Measurements from ENCODE around the gene FBXO46.
"Not testable (repeated sequence)": the region's sequence is repeated elsewhere in the genome, so short reads cannot be mapped to it uniquely, and the experiment has no call there.

FBXO46 gene

GRCh38 chr19:45720065-45720464 lies 10.6 kb downstream of the FBXO46 start:
- not testable (repeated sequence) for DNase-seq

DNA sequence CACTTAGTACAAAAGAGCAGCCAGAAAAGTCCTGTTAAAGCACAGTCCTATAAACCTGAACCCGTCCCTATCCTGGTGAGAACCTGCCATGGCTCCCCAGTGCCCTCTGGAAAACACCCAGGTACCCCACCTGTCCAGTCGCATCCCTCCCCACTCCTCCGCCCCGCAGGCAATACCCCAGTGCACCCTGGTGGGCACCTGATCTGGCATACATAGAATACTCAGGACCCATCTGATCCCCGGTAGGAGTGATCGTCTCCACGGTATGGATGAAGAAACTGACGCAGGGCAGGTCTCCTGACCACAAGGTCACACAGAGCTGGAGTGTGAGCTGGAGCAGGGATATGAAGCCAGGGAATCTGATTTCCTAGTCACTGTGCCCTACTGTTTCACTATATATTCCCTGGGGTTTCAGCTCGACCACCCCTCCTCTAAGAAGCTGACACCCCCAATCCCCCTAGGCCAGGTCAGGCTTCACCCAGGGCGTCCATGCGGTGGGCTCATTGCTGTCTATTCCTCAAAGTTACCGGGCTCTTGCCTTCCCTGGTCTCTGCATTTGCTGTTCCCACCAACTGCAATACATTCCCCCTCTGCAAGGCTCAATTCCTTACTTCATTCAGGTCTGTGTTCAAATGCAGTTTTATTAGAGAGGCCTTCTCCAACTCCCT lies 12.6 kb downstream of the FBXO46 start:
- no peak for DNase-seq

- peak; percentile 100 for DNase-seq
Observed at GRCh38 chr19:45717131-45717982, 13.3 kb downstream of the FBXO46 start.

DNA sequence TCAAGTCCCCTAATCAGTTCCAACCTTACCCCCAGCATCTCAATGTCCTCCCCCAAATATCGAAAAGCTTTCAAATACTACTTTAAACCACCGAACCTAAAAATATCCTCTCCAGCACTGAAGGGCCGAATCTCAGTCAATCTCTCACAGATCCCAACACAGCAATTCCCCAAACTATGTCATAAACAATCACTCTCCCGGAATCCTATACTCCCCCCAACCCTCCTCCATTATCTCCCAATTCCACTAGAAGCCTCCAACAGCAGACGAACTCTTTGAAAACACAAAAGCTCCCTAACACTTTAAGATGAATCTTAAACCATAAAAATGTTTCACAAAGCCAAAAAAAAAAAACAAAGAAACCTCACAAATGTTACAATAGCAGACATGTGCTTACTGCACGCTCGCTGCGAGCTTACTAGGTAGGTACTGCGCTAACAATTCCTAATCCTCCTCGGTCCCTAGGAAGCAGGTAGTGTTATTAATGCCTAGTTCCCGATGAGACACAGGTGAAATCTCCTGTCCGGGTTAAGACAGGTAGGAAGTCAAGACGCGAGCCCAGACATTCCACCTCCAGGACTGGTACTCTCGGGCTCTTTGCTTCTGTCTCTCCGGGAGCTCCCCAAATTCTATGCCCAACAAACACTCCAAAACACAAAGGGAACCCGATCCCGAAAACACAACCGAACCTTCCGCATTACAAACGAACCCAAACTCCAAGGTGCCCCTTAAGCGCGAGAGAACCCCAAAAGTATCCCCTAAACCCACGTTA lies 14.2 kb downstream of the FBXO46 start:
- peak; percentile 39 to 57 for DNase-seq

DNA sequence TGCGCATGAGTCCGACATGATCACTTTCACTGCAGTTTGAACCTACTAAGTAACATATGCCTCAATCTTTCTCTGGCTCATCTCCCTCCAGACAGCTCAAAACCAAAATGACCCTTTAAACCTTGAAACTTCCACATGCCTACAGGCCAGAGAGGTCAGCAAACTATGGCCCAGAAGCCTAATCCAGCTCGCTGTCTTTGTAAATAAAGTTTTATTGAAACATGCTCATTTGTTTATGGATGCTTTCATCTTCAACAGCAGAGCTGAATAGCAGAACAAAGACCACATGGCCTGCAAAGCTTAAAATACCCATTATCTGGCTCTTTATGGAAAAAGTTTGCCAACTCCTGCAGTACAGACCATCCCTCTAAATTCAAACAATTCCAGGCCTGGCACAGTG lies 15.6 kb downstream of the FBXO46 start:
- DNase-seq: no peak

DNA sequence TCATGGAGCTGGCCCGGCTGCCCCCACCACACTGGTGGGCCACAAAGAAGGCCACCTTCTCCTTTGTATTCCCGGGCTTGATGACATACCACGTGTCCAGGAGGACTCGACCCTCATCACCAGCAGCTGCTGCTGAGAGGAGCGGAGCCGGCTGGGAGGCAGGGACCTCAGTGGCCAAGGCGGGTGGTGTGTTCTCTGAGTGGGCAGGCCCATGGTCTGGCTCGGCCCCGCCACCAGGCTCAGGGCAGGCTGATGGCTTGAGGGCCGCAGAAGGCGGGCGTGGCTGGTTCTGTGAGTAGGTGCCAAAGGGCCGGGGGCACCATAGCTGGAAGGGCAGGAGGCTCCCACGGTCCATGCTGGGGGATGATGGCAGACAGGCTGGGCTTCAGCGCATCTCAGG lies 17.6 kb downstream of the FBXO46 start:
- DNase-seq: no peak

DNA sequence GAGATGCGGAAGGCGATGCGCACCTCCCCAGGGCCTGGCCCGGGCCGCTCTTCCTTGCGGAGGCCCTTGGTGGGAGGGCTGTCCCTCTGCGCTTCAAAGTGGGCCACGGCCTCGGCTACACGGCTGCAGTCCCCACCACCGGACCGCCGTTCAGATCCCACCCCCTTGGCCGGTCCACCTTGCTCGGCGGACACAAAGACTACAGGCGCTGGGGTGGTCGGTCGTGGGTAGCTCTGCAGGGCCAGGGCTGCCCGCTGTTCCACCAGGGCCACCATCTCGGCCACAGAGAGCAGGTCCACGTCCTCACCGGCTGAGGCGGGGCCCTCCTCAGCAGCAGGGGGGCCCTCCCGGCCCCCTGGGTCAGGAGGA lies 18.0 kb downstream of the FBXO46 start:
- no peak for DNase-seq

GRCh38 chr19:45711851-45712698 lies 18.6 kb downstream of the FBXO46 start:
- no peak for DNase-seq

DNA sequence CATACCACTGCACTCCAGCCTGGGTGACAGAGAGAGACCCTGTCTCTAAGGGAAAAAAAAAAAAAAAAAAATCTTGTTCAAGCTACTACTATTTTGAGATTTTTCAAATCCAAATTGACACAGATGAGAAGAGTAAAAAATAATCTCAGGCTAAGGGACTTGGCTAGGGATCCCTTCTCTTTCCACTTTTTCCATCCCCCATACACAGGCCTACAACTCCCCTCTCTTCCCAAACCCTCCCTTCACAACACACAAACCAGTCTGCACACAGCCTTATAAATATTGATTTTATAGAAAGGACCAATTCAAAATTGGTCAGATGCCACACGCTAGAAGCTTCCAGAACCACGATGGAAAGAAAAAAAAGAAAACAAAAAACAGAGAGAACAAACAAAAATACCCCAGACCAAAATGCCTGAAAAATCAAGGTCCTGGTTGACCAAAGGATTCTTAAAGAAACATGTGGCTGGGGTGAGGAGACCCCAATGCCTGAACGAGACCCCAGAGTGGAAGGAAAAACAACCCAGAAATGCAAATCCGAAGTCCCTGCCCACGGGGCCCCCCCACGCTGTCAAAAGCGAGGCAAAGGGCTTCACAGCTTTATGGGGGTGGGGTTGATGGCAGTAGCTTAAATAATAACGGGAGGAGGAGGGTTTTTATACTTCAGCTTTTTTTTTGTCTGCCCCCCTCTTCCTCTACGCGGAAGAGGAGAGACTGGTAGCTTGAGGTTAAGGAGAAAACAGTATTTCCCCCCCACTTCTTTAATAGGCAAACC lies 20.2 kb downstream of the FBXO46 start:
- DNase-seq: no peak

GRCh38 chr19:45705710-45706415 lies 24.8 kb downstream of the FBXO46 start:
- DNase-seq: no peak

GRCh38 chr19:45705115-45705514 lies 25.6 kb downstream of the FBXO46 start:
- DNase-seq: no peak

DNA sequence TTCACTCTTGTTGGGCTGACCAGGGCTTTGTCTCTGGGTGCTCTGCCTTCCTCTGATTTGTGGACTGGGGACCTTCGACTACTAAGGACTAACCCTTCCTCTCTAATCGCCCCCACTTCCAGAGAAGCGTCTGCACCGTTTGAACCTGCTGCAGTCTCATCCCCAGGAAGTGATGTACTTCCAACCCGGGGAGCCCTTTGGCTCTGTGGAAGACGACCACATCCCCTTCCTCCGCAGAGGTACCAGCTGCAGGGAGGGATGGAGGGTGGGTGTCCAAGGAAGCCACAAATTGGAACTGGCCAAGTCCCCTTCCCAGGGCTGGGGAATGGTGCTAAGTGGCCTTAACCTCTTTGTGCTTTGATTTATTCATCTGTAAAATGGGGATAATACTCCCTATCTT lies 29.0 kb downstream of the FBXO46 start:
- no peak for DNase-seq

GRCh38 chr19:45693106-45693788 lies 37.4 kb downstream of the FBXO46 start:
- peak; percentile 44 to 56 for DNase-seq

DNA sequence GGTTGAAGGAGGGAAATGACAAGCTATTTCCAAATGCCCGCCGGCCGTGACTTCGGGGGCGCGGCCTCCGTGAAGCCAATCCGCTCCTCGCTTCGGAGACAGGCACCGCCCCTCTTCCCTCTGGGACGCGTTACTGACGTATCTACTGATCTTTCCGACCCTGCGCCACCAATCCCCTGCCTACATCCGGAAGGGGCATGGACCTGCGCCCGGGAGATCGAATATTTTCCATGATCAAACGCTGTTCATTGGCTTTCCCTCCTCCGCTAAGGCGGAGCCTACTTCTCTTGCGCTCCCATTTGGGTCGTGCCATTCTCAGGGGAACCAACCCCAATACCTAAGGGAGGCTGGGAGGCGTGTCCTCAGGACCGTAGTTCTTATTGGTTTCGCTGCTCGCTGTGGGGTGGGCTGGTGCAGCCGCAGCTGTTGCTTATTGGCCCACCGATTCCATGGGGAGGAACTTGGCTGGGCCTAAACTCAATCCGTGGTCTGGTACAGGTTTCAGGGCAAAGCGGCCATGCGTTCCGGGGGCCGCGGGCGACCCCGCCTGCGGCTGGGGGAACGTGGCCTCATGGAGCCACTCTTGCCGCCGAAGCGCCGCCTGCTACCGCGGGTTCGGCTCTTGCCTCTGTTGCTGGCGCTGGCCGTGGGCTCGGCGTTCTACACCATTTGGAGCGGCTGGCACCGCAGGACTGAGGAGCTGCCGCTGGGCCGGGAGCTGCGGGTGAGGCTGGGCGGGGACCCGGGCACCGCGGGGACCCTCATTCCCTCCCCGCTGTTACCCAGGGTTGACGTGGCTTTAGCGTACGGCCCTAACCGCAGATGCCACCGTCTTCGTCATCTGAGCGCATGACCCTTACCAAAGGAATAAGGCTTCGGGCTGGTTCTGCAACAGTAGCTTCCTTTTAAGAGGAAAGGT lies 38.2 kb downstream of the FBXO46 start, which contains the start of gene QPCTL:
Gene QPCTL, plus strand, starts transcription at position 480 of the 919 bp plus-strand sequence. Its CDS starts 38 bp downstream, at position 518.
- DNase-seq: peak; percentile 99 to 100

DNA sequence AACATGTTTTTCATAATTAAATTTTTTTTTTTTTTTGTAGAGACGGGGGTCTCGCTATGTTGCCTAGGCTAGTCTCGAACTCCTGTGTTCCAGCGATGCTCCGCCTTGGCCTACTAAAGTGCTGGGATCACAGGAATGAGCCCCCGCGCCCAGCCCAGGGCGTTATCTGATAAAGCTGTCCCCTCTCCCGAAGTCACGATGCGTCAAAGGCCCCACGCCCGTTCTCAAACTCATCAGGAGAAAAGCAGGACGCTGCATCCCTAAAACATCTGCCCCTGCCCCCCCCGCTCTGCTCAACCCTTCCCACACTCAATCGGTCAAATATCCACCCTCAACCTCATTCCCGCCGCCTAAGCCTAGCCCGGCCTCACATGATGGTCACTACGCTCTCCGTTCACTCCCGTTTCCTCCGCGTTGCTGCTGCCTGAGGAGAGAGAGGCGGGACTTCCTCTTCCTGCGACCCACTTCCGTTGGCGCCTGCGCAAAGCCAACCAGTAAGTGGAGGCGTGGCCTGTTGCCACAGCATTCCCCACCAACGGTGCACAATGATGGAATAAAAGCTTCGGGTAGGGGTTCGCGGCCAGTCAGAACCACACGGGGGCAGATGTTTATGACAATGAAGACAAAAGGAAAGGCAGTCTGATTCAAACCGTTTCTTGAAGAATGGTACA lies 39.0 kb downstream of the FBXO46 start, which contains the start of gene SNRPD2:
Gene SNRPD2, minus strand, starts transcription at position 438 of the 671 bp plus-strand sequence. Its CDS starts 65 bp downstream, at position 373.
- peak; percentile 81 to 85 for DNase-seq

DNA sequence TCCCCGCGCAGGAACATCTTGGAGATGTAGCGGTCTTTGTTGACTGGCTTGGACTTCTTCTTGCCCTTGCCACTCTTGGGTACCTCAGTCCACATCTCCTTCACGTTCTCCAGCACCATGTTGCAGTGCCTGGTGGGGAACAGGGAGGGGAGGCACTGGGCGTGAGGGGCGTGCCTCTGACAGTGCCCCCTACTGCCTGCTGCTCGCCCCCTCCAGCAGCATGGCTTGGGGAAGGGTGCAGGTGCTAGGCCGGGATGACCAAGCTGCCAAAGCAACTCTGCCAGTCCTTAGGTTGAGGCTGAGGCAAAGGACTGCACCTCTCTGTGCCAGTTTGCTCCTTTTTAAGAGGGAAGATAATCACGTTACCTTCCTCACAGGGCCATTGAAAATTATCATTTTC lies 43.1 kb downstream of the FBXO46 start:
- DNase-seq: no peak

DNA sequence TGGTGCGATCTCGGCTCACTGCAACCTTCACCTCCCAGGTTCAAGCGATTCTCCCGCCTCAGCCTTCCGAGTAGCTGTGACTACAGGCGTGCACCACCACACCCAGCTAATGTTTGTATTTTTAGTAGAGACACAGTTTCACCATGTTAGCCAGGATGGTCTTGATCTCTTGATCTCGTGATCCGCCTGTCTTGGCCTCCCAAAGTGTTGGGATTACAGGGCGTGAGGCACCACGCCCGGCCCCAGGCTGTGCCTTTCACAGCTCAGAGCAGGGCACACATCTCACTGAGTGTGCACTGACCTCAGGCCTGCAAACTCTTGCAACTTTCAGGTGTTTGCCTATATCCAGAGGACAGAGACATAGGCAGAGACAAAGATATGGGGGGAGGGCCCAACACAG lies 45.7 kb downstream of the FBXO46 start:
- DNase-seq: not testable (repeated sequence)

GRCh38 chr19:45682908-45683307 lies 47.8 kb downstream of the FBXO46 start:
- no peak for DNase-seq
